Activated naive CD4-positive, alpha-beta T cell treated with anti-CD3 and anti-CD28 coated beads, Interleukin-2, amount 10 ng/mL, durations not matched to agents 7 days and 5 days (primary cell): Measurements from ENCODE around the gene CUBN.

ENCODE experiments used
- CTCF ChIA-PET: fragments of 350-600 bp; sonication (Branson Sonifier 250); formaldehyde crosslinking; loops from one replicate; lab custom pipeline; 2021; ENCODE audit warnings: antibody characterized with exemption; lab: Charles Lee
- DNase-seq: peaks from one replicate; pipeline ENCODE4 v3.0.0-alpha.2; 2020
- H3K27ac Mint-ChIP-seq: one replicate; pipeline ENCODE4 v1.8.0; 2021; ENCODE audit warnings: mild to moderate bottlenecking, moderate library complexity, mixed read lengths
- H3K27me3 Mint-ChIP-seq: one replicate; pipeline ENCODE4 v1.8.0; 2021; ENCODE audit warnings: mild to moderate bottlenecking, mixed read lengths
- H3K36me3 Mint-ChIP-seq: one replicate; pipeline ENCODE4 v1.8.0; 2021; ENCODE audit warnings: mixed read lengths
- H3K4me1 Mint-ChIP-seq: one replicate; pipeline ENCODE4 v1.8.0; 2021; ENCODE audit warnings: mixed read lengths
- H3K4me3 Mint-ChIP-seq: one replicate; pipeline ENCODE4 v1.8.0; 2021; ENCODE audit warnings: mild to moderate bottlenecking, moderate library complexity, mixed read lengths
- H3K9me3 Mint-ChIP-seq: one replicate; pipeline ENCODE4 v1.8.0; 2021; ENCODE audit warnings: mixed read lengths

Gene CUBN

DNA sequence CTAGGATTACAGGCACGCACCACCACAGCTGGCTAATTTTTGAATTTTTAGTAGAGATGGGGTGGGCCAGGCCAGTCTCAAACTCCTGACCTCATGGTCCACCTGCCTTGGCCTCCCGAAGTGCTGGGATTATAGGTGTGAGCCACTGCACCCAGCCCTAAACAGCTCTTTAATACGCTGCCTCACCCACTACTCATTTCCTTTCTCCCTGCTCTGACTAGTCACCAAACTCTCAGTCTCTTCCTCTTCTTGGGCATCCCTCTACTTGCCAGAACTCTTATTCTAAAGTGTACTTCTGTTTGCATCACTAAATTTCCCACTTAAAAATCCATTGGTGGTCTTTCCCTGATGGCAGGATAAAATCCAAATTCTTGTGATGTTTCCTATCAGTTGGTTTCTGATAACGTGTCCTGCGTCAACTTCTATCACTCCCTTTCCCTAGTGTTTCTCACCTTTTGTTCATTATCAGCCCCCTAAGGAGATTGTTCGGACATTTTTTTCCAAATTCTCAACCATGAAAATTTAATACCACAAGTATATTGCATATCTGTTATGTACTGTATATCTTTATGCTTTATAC lies 124.7 kb downstream of the CUBN start:
- Mint-ChIP-seq H3K4me1 (peaks cover 65% of the 10 kb centered on the region), H3K9me3 (peaks cover 3% of the 10 kb centered on the region), H3K4me3 (no peak overlapping the region), H3K27me3 (peaks cover 23% of the 10 kb centered on the region), H3K27ac (no peak overlapping the region), H3K36me3 (peaks cover 4% of the 10 kb centered on the region)
- DNase-seq: no peak
- CTCF ChIA-PET: no interaction called here

GRCh38 chr10:17003651-17004286 lies 125.8 kb downstream of the CUBN start:
- Mint-ChIP-seq H3K4me1 (peaks cover 64% of the 10 kb centered on the region), H3K4me3 (no peak overlapping the region), H3K36me3 (peaks cover 4% of the 10 kb centered on the region), H3K27ac (peak overlapping the region; percentile 25), H3K9me3 (peaks cover 3% of the 10 kb centered on the region), H3K27me3 (peaks cover 24% of the 10 kb centered on the region)
- no peak for DNase-seq
- CTCF ChIA-PET: no interaction called here

DNA sequence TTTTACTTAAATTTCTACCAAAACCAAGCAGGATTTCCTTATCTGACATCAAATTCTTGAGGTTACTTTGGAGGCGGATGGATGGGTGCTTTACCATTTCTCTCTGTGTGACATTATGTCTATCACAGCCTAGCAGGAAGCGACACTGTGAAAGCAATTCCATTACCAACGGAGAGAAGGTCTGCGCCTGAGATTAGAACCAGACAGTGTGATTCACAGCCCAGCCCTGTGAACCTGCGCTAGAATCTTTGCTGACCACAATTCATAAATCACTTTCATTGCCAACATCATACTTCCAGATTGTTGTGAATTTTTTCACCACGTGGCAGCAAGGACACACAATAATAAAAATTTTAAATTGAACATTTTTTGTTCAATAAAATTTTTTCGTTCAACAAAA lies 126.5 kb downstream of the CUBN start:
- H3K27me3 Mint-ChIP-seq: peaks cover 24% of the 10 kb centered on the region
- CTCF ChIA-PET: interaction anchor here (0.6 to 1.0 kb wide), 3 partner anchors 17 to 142 kb away, joined by 4 to 5 read pairs (median 4); no protein-coding TSS in a partner anchor
- H3K4me1 Mint-ChIP-seq: peaks cover 59% of the 10 kb centered on the region
- peak overlapping the region; percentile 1 for H3K4me3 Mint-ChIP-seq
- peak; percentile 69 for DNase-seq
- H3K36me3 Mint-ChIP-seq: peaks cover 4% of the 10 kb centered on the region
- H3K9me3 Mint-ChIP-seq: peaks cover 3% of the 10 kb centered on the region
- peak overlapping the region; percentile 60 for H3K27ac Mint-ChIP-seq

GRCh38 chr10:17001961-17002749 lies 127.5 kb downstream of the CUBN start:
- CTCF ChIA-PET: interaction anchor here (0.6 to 1.0 kb wide), 4 partner anchors 18 to 175 kb away, joined by 3 to 5 read pairs (median 4); no protein-coding TSS in a partner anchor
- Mint-ChIP-seq H3K9me3 (peaks cover 3% of the 10 kb centered on the region), H3K27me3 (peaks cover 24% of the 10 kb centered on the region), H3K4me1 (peaks cover 51% of the 10 kb centered on the region), H3K4me3 (peak overlapping the region; percentile 1), H3K36me3 (peaks cover 4% of the 10 kb centered on the region), H3K27ac (peak overlapping the region; percentile 60)
- DNase-seq: peak; percentile 36

DNA sequence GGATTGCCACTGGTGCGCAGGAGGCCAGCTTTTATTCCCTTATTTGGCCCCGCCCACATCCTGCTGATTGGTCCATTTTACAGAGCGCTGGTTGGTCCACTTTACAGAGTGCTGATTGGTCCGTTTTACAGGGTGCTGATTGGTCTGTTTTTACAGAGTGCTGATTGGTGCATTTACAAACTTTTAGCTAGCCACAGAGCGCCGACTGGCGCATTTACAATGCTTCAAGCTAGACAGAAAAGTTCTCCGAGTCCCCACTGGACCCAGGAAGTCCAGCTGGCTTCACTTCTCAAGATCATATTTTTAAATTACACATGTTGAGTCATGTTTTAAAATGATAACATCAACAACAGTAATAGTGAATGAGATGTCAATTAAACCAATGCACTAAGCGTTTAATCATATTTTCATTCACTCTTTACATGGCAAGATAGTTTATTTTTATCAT lies 128.3 kb downstream of the CUBN start:
- Mint-ChIP-seq H3K4me3 (no peak overlapping the region), H3K4me1 (peaks cover 49% of the 10 kb centered on the region), H3K36me3 (peaks cover 4% of the 10 kb centered on the region), H3K27me3 (peaks cover 24% of the 10 kb centered on the region), H3K27ac (no peak overlapping the region), H3K9me3 (peaks cover 3% of the 10 kb centered on the region)
- CTCF ChIA-PET: interaction anchor here (0.6 kb wide), 1 partner anchor 174 kb away, joined by 3 read pairs; no protein-coding TSS in a partner anchor
- no peak for DNase-seq

- CTCF ChIA-PET: interaction anchor here (1.4 kb wide), 1 partner anchor 9 kb away, joined by 3 read pairs; no protein-coding TSS in a partner anchor
- H3K27ac Mint-ChIP-seq: no peak overlapping the region
- H3K9me3 Mint-ChIP-seq: peaks cover under 1% of the 10 kb centered on the region
- H3K4me1 Mint-ChIP-seq: peaks cover 51% of the 10 kb centered on the region
- DNase-seq: no peak
- peaks cover 24% of the 10 kb centered on the region for H3K27me3 Mint-ChIP-seq
- no peak overlapping the region for H3K4me3 Mint-ChIP-seq
- H3K36me3 Mint-ChIP-seq: peaks cover 3% of the 10 kb centered on the region
Observed at GRCh38 chr10:16999665-17000451, 129.8 kb downstream of the CUBN start.

GRCh38 chr10:16996530-16996964 lies 133.1 kb downstream of the CUBN start:
- DNase-seq: no peak
- Mint-ChIP-seq H3K27ac (no peak overlapping the region), H3K4me1 (peaks cover 18% of the 10 kb centered on the region), H3K36me3 (no peaks in the 10 kb centered on the region), H3K4me3 (no peak overlapping the region), H3K27me3 (peaks cover 15% of the 10 kb centered on the region), H3K9me3 (no peaks in the 10 kb centered on the region)
- CTCF ChIA-PET: no interaction called here

DNA sequence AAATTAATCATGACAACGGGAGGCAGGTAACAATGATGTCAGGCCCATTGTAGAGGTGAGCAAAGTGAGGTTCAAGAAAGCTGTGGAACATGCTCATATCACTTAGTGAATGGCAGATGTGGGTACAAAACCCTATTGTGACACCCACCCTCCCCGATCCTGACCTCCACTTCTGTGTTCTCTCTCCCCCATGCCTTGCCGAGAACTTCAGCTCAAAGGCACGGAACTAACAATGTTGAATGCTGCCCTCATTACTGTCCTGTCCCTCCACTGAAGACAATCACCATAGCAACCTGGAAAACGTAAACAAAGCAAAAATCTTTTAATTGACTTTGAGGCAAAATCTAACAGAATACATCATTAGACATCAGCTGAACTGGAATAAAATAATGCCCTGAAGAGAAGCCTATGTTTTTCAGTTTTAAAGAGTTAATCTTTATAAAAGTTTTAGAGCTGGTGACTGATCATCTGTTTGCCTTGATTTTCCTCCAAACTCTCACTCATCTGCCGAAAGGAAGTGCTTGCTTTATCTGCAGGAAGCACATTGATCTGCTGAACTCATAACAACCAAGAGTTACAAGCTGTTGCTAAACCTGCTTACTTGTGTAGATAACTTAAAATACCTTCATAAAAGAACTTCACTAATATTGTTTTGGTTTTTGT lies 133.6 kb downstream of the CUBN start:
- H3K4me3 Mint-ChIP-seq: no peak overlapping the region
- H3K27ac Mint-ChIP-seq: no peak overlapping the region
- H3K27me3 Mint-ChIP-seq: peaks cover 15% of the 10 kb centered on the region
- H3K36me3 Mint-ChIP-seq: no peaks in the 10 kb centered on the region
- no peak for DNase-seq
- H3K9me3 Mint-ChIP-seq: no peaks in the 10 kb centered on the region
- H3K4me1 Mint-ChIP-seq: peaks cover 12% of the 10 kb centered on the region
- CTCF ChIA-PET: interaction anchor here (0.7 to 0.9 kb wide), 2 partner anchors 18 to 104 kb away, joined by 3 read pairs; no protein-coding TSS in a partner anchor

DNA sequence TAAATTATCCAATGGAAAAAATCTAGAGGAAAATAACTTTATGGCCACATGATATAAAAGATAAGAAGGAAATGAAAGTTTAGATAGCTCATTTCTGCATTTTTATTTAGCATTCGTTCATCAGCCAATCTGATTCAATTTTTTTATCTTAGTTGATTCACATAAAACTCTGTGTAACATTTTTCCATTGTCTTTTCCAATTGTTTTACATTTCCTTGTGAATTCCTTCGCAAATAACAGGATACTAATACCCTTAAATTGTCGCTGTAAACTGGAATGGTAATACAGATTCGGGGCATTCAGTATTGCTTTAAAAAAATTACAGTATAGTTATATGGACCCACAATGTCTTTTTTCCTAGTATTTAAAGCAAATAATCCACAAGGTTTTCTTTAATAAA lies 136.4 kb downstream of the CUBN start:
- Mint-ChIP-seq H3K4me3 (no peak overlapping the region), H3K27me3 (peaks cover 14% of the 10 kb centered on the region), H3K4me1 (peaks cover 9% of the 10 kb centered on the region), H3K36me3 (no peaks in the 10 kb centered on the region), H3K27ac (no peak overlapping the region), H3K9me3 (no peaks in the 10 kb centered on the region)
- no peak for DNase-seq
- CTCF ChIA-PET: no interaction called here

DNA sequence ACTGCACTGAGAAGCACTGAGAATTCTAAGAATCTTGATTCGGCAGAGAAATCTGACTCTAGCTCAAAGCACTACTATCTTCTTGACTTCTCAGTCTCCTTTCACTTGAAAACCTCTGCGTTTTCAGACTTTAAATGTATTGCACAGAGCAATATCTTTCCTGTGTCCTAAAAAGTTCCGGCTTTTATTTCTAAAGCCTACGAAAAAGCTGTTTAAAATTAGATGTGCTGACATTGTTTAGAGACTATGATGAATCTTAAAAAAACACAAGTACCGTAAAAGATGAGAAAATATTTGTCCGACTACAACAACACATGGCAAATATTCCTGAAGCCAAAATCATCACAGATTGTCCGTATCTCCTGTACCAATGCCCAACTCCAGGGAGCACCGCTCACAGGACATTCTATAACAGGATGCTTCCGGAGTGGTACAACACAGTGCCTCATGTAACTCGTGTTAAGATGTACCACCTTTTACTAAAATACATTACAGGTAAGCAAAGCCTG lies 136.9 kb downstream of the CUBN start:
- H3K36me3 Mint-ChIP-seq: no peaks in the 10 kb centered on the region
- no peak overlapping the region for H3K4me3 Mint-ChIP-seq
- CTCF ChIA-PET: no interaction called here
- no peak overlapping the region for H3K27ac Mint-ChIP-seq
- H3K27me3 Mint-ChIP-seq: peaks cover 14% of the 10 kb centered on the region
- peaks cover 9% of the 10 kb centered on the region for H3K4me1 Mint-ChIP-seq
- no peaks in the 10 kb centered on the region for H3K9me3 Mint-ChIP-seq
- no peak for DNase-seq

- no peaks in the 10 kb centered on the region for H3K9me3 Mint-ChIP-seq
- no peak overlapping the region for H3K4me3 Mint-ChIP-seq
- H3K4me1 Mint-ChIP-seq: peaks cover 2% of the 10 kb centered on the region
- H3K27ac Mint-ChIP-seq: no peak overlapping the region
- CTCF ChIA-PET: interaction anchor here (1.3 kb wide), 1 partner anchor 9 kb away, joined by 3 read pairs; no protein-coding TSS in a partner anchor
- peaks cover 12% of the 10 kb centered on the region for H3K27me3 Mint-ChIP-seq
- DNase-seq: no peak
- no peaks in the 10 kb centered on the region for H3K36me3 Mint-ChIP-seq
Observed at GRCh38 chr10:16991011-16991410, 138.6 kb downstream of the CUBN start.

DNA sequence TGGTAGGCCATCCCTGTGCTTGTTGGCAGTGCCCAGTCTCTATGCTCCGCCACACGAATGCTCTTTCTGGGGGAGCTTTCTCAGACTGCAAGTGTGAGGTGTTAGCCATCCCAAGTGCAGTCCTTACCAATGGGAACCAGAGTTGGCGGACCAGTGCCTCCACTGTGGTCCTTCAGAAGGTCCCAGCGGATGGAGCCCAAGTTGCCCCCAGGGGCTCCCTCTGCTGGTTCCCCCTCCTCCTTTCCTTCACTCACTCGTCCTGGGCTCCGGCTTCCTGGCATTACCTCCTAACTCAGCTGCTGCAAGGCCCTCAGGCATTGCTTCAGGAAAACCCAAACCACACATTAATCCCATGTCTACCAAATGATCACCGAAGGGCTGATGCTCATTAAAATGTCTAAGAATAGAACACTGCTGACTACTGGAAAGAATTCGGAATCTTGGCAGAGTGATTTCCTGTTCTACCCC lies 139.8 kb downstream of the CUBN start:
- DNase-seq: no peak
- Mint-ChIP-seq H3K9me3 (no peaks in the 10 kb centered on the region), H3K36me3 (no peaks in the 10 kb centered on the region), H3K4me3 (no peak overlapping the region), H3K4me1 (no peaks in the 10 kb centered on the region), H3K27me3 (peaks cover 13% of the 10 kb centered on the region), H3K27ac (no peak overlapping the region)
- CTCF ChIA-PET: interaction anchor here (0.6 to 1.3 kb wide), 2 partner anchors 9 to 10 kb away, joined by 3 read pairs; no protein-coding TSS in a partner anchor

- no peak for DNase-seq
- no peaks in the 10 kb centered on the region for H3K36me3 Mint-ChIP-seq
- H3K27me3 Mint-ChIP-seq: peaks cover 11% of the 10 kb centered on the region
- H3K4me3 Mint-ChIP-seq: no peak overlapping the region
- CTCF ChIA-PET: no interaction called here
- H3K4me1 Mint-ChIP-seq: no peaks in the 10 kb centered on the region
- H3K27ac Mint-ChIP-seq: peak overlapping the region; percentile 24
- no peaks in the 10 kb centered on the region for H3K9me3 Mint-ChIP-seq
Observed at GRCh38 chr10:16988900-16989299, 140.7 kb downstream of the CUBN start.
